AG04449 (cell line): ENCODE measurements around the gene GGN.
"Not testable (repeated sequence)": the region's sequence is repeated elsewhere in the genome, so short reads cannot be mapped to it uniquely, and the experiment has no call there.

Experiments
- CTCF ChIA-PET: fragments of 350-600 bp; formaldehyde crosslinking; extraction: SDS; loops from one replicate; lab custom pipeline; 2021; ENCODE audit warnings: antibody characterized with exemption; lab: Yijun Ruan, JAX
- POLR2A ChIA-PET: fragments of 400-600, 350-600 bp; formaldehyde crosslinking; extraction: SDS; loops from one replicate; lab custom pipeline; 2020; ENCODE audit warnings: antibody characterized with exemption, inconsistent platforms; lab: Yijun Ruan, JAX
- DNase-seq: peaks from one replicate; pipeline ENCODE4 v3.0.0-alpha.2; 2010; ENCODE audit warnings: low read depth, low spot score
- H3K4me3 ChIP-seq: 2 replicates; pipeline ENCODE4 v1.5.1; 2011; ENCODE audit warnings: low read depth, mild to moderate bottlenecking, control low read depth, low read length
- TF ChIP-seq, protein P1 (sequence below): IDR thresholded peaks from one replicate; pipeline ENCODE4 v1.5.1; 2011; ENCODE audit warnings: mild to moderate bottlenecking, moderate library complexity, low read length, control low read depth, inconsistent platforms; ENCODE audit not compliant: insufficient read depth; ENCODE audit errors: missing control alignments

Gene GGN

DNA sequence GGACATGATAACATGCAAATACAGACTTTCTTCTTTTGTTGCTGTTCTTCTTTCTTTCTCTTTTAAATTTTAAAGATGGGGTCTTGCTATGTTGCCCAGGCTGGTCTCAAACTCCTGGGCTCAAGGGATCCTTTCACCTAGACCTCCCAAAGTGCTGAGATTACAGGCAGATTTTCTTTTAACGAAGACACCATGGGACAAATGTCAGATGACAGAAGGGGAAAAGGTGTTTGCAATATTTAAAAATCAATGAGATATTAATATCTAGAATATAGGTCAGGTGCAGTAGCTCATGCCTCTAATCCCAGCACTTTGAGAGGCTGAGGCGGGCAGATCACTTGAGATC, 42.0 kb upstream of the GGN start:
- POLR2A ChIA-PET = no interaction called here
- CTCF ChIA-PET = no interaction called here
- no peak for DNase-seq
- TF ChIP-seq, protein P1, sequence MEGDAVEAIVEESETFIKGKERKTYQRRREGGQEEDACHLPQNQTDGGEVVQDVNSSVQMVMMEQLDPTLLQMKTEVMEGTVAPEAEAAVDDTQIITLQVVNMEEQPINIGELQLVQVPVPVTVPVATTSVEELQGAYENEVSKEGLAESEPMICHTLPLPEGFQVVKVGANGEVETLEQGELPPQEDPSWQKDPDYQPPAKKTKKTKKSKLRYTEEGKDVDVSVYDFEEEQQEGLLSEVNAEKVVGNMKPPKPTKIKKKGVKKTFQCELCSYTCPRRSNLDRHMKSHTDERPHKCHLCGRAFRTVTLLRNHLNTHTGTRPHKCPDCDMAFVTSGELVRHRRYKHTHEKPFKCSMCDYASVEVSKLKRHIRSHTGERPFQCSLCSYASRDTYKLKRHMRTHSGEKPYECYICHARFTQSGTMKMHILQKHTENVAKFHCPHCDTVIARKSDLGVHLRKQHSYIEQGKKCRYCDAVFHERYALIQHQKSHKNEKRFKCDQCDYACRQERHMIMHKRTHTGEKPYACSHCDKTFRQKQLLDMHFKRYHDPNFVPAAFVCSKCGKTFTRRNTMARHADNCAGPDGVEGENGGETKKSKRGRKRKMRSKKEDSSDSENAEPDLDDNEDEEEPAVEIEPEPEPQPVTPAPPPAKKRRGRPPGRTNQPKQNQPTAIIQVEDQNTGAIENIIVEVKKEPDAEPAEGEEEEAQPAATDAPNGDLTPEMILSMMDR = no peak
- no peak overlapping the region for H3K4me3 ChIP-seq

DNA sequence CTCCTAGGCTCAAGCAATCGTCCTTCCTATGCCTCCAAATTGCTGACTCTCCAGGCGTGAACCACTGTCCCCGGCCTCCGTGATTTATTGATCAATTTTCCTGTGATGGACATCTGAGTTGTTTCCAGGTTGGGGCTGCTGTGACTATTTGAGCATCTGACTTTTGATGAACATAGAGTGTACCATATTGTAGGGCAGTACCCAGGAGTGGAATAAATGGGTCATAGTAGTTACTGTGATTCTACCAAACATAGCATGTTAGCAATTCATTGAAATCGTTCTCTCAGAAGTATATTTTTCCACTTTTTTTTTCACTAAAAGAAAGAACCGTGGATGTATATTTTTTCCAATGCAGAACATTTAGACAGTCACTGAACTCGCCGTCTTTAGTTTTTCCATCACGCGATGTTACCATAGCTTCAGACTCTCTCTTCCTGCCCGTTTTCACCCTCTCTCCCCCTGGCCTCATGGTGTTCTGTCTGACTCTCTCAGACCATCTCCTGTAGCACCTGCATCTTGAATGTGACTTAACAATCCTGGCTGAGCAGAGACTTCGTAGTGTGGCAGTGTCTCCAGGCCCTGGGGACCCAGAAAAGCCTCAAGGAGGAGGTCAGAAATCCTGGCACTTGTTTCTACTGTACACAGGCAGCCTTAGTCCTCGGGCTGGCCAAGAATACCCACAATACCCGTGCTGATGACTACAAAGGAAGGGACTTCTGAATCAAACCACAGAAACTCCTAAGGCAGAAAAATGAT, 41.4 kb upstream of the GGN start:
- POLR2A ChIA-PET = no interaction called here
- TF ChIP-seq, protein P1 = no peak
- CTCF ChIA-PET = no interaction called here

GRCh38 chr19:38427035-38427677, 39.3 kb upstream of the GGN start:
- CTCF ChIA-PET, DNase-seq, H3K4me3 ChIP-seq, POLR2A ChIA-PET: not testable (repeated sequence)

More for the DNA sequence above, 41.4 kb upstream of the GGN start:
- no peak overlapping the region for H3K4me3 ChIP-seq
- DNase-seq = no peak

- POLR2A ChIA-PET = no interaction called here
- CTCF ChIA-PET = interaction anchor here (1.2 to 1.8 kb wide), 2 partner anchors 23 to 28 kb away, joined by 3 to 7 read pairs; partner anchors contain the start of gene FAM98C
- TF ChIP-seq, protein P1 = no peak
- DNase-seq = no peak
- H3K4me3 ChIP-seq = no peak within 1 kb of the TSS
Observed at GRCh38 chr19:38425810-38426466, 38.1 kb upstream of the GGN start, which contains the start of gene RASGRP4. Gene RASGRP4, minus strand, starts transcription at chr19:38426219. Its CDS starts 128 bp downstream, at chr19:38426091.

- TF ChIP-seq, protein P1 = no peak
- ChIA-PET POLR2A (no interaction called here), CTCF (interaction anchor here (1.2 to 1.8 kb wide), 2 partner anchors 22 to 29 kb away, joined by 3 to 7 read pairs; partner anchors contain the start of gene FAM98C)
- H3K4me3 ChIP-seq = no peak overlapping the region
- DNase-seq = no peak
Observed at GRCh38 chr19:38425222-38425809, 37.5 kb upstream of the GGN start.

- POLR2A ChIA-PET = no interaction called here
- DNase-seq = no peak
- no peak overlapping the region for H3K4me3 ChIP-seq
- CTCF ChIA-PET = interaction anchor here (1.1 kb wide), 1 partner anchor 210 kb away, joined by 3 read pairs; no protein-coding TSS in a partner anchor
- TF ChIP-seq, protein P1 = no peak
Observed at GRCh38 chr19:38424272-38424671, 36.4 kb upstream of the GGN start.
